Subcutaneous abdominal adipose tissue (tissue), 5 donors: ENCODE results near the gene C6orf120.

Experiments
- H3K27ac ChIP-seq: one replicate; pipeline ENCODE4 v1.7.0; 2013; ENCODE audit warnings: low read depth, mild to moderate bottlenecking, inconsistent platforms, low read length, moderate library complexity
- H3K27me3 ChIP-seq, 5 donors: one replicate each; pipeline ENCODE4 v1.7.0; 2013; ENCODE audit warnings: low read length in 5 of 5, inconsistent platforms in 1 of 5; ENCODE audit not compliant: control insufficient read depth in 5 of 5, insufficient read depth in 4 of 5
- H3K36me3 ChIP-seq, 5 donors: one replicate each; pipeline ENCODE4 v1.7.0; 2013; ENCODE audit warnings: low read length in 5 of 5; ENCODE audit not compliant: control insufficient read depth in 5 of 5, insufficient read depth in 5 of 5
- H3K4me1 ChIP-seq, 5 donors: one replicate each; pipeline ENCODE4 v1.7.0; 2013; ENCODE audit warnings: low read length in 5 of 5, mild to moderate bottlenecking in 3 of 5, moderate library complexity in 1 of 5; ENCODE audit not compliant: control insufficient read depth in 5 of 5, insufficient read depth in 5 of 5
- H3K4me3 ChIP-seq, 5 donors: one replicate each; pipeline ENCODE4 v1.7.0; 2013; ENCODE audit warnings: low read length in 5 of 5, low read depth in 1 of 5
- H3K9ac ChIP-seq, 5 donors: one replicate each; pipeline ENCODE4 v1.7.0; 2013; ENCODE audit warnings: low read length in 5 of 5, mild to moderate bottlenecking in 4 of 5, moderate library complexity in 3 of 5
- H3K9me3 ChIP-seq, 5 donors: one replicate each; pipeline ENCODE4 v1.7.0; 2013; ENCODE audit warnings: low read length in 5 of 5; ENCODE audit not compliant: control insufficient read depth in 5 of 5
- donor health status: healthy.
- donor health status: healthy.
- donor health status: healthy.
- donor health status: healthy.
- donor health status: healthy.

Gene C6orf120

DNA sequence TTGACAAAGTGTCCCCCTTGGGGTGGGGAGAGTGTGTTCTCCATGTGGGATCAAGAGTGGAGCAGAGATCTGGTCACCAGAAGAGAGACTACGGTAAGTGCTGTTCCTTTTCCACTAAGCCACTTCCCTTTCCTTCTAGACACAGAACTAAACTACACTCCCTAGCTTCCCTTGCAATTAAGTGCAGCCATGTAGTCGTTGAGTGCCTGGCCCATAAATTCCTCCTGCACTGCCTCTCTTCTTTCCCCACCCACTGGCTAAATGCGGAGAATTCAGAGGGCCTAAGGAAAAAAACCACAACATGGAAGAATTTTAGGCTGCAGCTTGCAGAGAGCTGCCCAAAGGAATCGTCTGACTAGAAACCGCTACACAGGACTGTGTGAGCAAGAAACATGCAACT lies 1.6 kb upstream of the C6orf120 start:
- Histone ChIP-seq H3K9me3 (no peaks in the 10 kb centered on the region), H3K27ac (no peak overlapping the region), H3K9ac (no peak overlapping the region), H3K36me3 (peaks cover 2 to 8% (median 7%) of the 10 kb centered on the region in 5 donors), H3K4me1 (peaks cover 6 to 46% (median 43%) of the 10 kb centered on the region in 5 donors), H3K27me3 (no peaks in the 10 kb centered on the region), H3K4me3 (no peak overlapping the region)

DNA sequence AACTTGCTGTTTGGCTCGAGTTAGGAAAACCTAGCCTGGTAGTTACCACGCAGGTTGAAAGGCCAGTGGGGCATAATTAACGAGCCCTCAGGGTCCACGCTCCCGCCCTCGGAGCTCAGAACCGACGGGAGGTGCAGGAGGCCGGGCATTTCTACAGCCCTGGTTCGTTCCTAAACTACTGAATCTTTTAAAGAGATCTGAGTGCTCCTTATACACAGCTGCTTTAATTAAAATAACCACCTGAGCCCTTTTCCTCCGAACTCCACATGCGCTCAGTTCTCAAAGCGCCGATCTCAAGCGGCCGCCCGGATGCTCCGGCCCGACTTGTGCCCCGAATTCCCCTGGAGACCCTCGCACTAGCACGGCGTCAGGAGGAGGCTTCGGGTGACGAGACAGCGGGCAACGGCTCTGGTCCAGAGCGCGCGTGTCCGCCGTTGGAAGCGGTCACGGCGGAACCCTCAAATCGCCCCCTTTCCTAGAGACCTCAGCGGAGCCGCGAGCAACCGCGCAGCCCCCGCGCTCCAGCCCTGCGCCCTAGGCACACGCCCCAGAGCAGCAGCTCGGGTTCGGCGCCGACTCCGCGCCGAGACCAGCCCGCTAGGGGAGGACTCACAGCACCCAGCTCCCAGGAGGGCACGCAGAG lies 494 bp upstream of the C6orf120 start:
- H3K27ac ChIP-seq: peak overlapping the region; percentile 92
- no peaks in the 10 kb centered on the region for H3K9me3 ChIP-seq
- peaks cover 3 to 13% (median 8%) of the 10 kb centered on the region in 5 donors for H3K36me3 ChIP-seq
- H3K4me3 ChIP-seq: peak overlapping the region; percentile 59 to 99 (median 93)
- H3K27me3 ChIP-seq: no peaks in the 10 kb centered on the region
- H3K9ac ChIP-seq: peak overlapping the region; percentile 89 to 98 (median 94)
- peaks cover 6 to 46% (median 43%) of the 10 kb centered on the region in 5 donors for H3K4me1 ChIP-seq

DNA sequence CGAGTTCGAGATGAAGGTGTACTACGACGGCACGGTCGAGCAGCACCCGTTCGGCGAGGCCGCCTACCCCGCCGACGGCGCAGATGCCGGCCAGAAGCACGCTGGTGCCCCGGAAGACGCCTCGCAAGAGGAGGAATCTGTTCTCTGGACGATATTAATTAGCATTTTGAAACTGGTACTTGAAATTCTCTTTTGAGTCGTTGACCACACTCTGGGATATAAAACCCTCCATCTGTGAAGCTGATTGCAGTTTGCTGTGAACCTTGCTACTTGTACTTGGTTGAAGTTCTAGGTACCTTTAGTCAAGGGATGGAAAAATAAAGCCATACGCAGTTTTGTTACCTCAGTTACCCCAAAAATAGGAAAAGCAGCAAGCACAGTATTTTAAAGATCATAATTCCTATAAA lies 917 bp downstream of the C6orf120 start:
- Histone ChIP-seq H3K9me3 (no peaks in the 10 kb centered on the region), H3K4me1 (peaks cover 6 to 46% (median 43%) of the 10 kb centered on the region in 5 donors), H3K9ac (peak overlapping the region; percentile 77 to 98 (median 94)), H3K27me3 (no peaks in the 10 kb centered on the region), H3K4me3 (peak overlapping the region; percentile 38 to 99 (median 93)), H3K36me3 (peaks cover 3 to 13% (median 11%) of the 10 kb centered on the region in 5 donors), H3K27ac (peak overlapping the region; percentile 92)

DNA sequence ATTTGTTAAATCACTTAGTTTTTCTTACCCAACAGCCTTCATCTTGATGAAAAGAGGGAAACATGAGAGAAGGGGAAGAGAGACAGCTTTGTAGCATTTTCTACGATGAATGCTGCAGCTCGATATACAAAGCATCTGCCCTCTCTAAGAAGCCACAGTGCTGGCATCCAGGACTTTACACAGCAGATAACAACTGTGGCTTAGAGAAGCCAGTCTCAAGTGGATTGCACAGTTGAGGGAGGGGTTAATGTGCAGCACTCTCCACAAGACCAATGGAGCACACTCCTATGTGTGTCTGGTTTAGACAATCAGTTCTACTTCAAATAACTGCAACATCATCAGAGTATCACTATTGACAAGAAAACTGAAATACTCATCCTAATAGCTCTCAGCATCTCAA lies 5.8 kb downstream of the C6orf120 start:
- no peaks in the 10 kb centered on the region for H3K9me3 ChIP-seq
- peaks cover 20 to 42% (median 25%) of the 10 kb centered on the region in 5 donors for H3K36me3 ChIP-seq
- H3K27me3 ChIP-seq: no peaks in the 10 kb centered on the region

DNA sequence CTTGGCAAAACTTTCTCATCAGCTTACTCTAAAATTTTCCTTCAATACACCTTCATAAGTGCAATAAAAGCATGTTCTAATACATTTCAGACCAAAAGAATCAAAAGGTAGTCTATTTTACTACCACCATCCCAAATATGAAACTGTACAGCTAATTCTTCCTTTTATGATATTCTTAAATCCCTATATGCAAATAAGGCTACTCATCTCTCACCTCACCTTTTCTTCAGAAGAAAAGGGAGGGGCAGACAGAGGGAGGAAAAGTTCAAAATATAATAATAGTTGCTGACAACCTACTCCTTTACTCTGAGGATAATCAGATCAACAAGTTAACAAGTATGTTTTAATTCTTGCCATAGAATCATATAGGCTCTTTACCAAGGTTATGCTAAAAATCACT lies 7.4 kb downstream of the C6orf120 start:
- H3K9ac ChIP-seq: no peak overlapping the region
- H3K4me1 ChIP-seq: peaks cover 0 to 9% (median 5%) of the 10 kb centered on the region in 5 donors
- H3K9me3 ChIP-seq: no peaks in the 10 kb centered on the region
- no peaks in the 10 kb centered on the region for H3K27me3 ChIP-seq
- H3K27ac ChIP-seq: no peak overlapping the region
- peaks cover 26 to 43% (median 32%) of the 10 kb centered on the region in 5 donors for H3K36me3 ChIP-seq
- H3K4me3 ChIP-seq: no peak overlapping the region

More for the DNA sequence above, 5.8 kb downstream of the C6orf120 start:
- H3K4me1 ChIP-seq: peaks cover 6 to 24% (median 19%) of the 10 kb centered on the region in 5 donors
- H3K27ac ChIP-seq: no peak overlapping the region
- peak overlapping the region in 1 of 5 donors; percentile 11 for H3K9ac ChIP-seq
- H3K4me3 ChIP-seq: no peak overlapping the region

DNA sequence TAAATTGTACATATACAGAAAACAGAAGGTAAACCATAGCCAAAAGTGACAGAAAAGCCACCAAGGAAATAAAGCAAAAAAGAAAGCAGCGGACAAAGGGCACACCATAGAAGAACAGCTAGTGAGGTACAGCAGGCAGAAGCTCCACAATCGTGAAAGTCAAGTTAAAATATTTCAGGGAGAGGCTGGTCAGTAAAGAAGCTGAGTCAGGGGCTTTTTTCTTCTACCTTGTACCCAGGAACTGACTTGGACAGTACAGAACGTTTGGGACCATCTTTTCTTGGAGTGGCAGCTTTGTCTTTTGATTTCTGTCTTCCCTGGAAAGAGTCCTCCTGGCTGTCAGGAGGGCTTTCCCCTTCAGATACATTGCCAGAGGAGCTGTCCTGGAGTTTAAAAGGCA lies 8.1 kb downstream of the C6orf120 start:
- H3K36me3 ChIP-seq: peaks cover 30 to 46% (median 39%) of the 10 kb centered on the region in 5 donors
- H3K9me3 ChIP-seq: no peaks in the 10 kb centered on the region
- H3K9ac ChIP-seq: no peak overlapping the region
- peaks cover 0 to 3% (median under 1%) of the 10 kb centered on the region in 5 donors for H3K4me1 ChIP-seq
- H3K27ac ChIP-seq: no peak overlapping the region
- no peak overlapping the region for H3K4me3 ChIP-seq
- H3K27me3 ChIP-seq: no peaks in the 10 kb centered on the region

DNA sequence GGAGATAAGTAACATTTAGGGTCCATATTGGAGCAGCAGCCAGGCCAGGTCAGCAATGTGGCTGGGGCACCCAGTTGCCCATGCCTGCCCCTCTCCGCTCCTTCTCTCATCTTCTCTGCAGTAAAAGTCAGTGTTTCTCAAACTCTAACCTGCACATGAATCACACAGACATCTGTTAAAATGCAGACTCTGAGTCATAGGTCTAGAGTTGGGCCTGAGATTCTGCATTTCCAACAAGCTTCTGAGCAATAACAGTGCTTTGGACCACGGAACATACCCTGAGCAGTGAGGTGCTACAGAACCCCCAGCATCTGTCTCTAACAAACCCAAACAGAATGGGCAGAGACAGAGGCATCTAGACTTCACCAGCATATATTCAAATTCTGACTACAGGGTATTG lies 12.3 kb downstream of the C6orf120 start:
- H3K27ac ChIP-seq: no peak overlapping the region

DNA sequence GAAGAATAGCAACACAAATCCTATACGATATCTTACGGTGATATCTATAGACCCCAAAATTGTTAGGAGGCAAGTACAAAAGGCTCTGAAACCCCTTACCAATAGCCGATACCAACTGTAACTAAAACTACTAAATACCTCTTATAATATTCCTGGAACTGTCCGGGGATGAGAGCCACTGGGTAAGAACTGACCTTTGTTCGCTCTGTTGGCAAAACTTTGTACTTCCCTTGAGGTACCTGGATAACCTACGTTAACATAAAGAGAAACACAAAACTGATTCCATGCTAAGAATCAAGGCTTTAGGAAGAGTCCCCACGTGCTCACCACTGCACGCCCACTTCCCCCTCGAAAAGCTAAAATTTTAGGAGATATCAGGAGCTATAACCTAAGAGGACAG lies 12.7 kb downstream of the C6orf120 start:
- Histone ChIP-seq H3K9ac (no peak overlapping the region), H3K27ac (no peak overlapping the region), H3K36me3 (peaks cover 31 to 53% (median 45%) of the 10 kb centered on the region in 5 donors), H3K4me1 (no peaks in the 10 kb centered on the region), H3K4me3 (no peak overlapping the region), H3K9me3 (no peaks in the 10 kb centered on the region), H3K27me3 (no peaks in the 10 kb centered on the region)

More for the DNA sequence above, 12.3 kb downstream of the C6orf120 start:
- Histone ChIP-seq H3K4me3 (no peak overlapping the region), H3K27me3 (no peaks in the 10 kb centered on the region), H3K9ac (no peak overlapping the region), H3K36me3 (peaks cover 31 to 57% (median 48%) of the 10 kb centered on the region in 5 donors), H3K4me1 (no peaks in the 10 kb centered on the region), H3K9me3 (no peaks in the 10 kb centered on the region)

DNA sequence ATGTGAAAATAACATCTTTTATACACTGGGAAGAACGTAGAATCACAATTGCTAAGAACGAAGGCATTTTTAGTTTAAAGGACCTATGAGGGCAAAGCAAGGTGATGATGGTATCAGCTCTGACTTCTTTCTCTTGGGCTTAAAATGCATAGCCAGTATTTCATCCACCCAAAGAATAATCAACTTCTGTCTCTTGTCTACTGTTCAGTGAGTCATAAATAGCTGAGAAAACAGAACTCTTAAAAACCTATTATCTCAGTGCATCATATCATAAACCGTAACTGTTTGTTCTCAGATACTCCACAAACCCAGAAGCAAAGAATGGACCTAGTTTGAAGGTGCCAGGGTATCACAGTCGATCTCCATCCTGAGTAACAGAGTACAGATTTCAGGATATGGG lies 17.2 kb downstream of the C6orf120 start:
- no peak overlapping the region for H3K4me3 ChIP-seq
- H3K9ac ChIP-seq: no peak overlapping the region
- no peaks in the 10 kb centered on the region for H3K9me3 ChIP-seq
- H3K4me1 ChIP-seq: peaks cover 2 to 17% (median 15%) of the 10 kb centered on the region in 5 donors
- H3K27me3 ChIP-seq: no peaks in the 10 kb centered on the region
- peaks cover 13 to 26% (median 21%) of the 10 kb centered on the region in 5 donors for H3K36me3 ChIP-seq
- H3K27ac ChIP-seq: no peak overlapping the region

DNA sequence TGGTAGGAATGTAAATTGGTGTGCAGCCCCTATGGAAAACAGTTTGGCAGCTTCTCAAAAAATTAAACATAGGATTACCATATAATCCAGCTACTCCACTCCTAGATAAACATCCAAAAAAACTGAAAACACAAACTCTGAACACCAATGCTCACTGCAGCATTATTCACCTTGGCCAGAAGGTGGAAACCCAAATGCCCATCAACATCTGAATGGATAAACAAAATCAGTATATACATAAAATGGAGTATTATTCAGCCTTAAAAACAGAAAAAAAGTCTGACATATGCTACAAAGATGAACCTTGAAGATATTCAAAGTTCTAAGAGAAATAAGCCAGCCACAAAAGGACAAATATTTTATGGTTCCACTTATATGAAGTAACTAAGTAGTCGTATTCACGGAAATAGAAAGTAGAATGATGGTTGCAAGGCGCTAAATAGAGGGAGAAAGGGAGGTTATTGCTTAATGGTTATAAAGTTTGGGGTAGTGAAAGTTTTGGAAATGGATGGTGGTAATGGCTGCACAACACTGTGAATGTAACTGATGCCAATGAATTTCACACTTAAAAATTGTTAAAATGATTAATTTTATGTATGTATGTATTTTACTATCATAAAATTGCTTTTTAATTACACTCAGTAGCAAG lies 18.4 kb downstream of the C6orf120 start:
- Histone ChIP-seq H3K27ac (no peak overlapping the region), H3K27me3 (no peaks in the 10 kb centered on the region), H3K4me1 (peaks cover 2 to 24% (median 21%) of the 10 kb centered on the region in 5 donors)

More for the DNA sequence above, 18.4 kb downstream of the C6orf120 start:
- Histone ChIP-seq H3K9ac (no peak overlapping the region), H3K36me3 (peaks cover 8 to 17% (median 11%) of the 10 kb centered on the region in 5 donors), H3K4me3 (no peak overlapping the region), H3K9me3 (no peaks in the 10 kb centered on the region)
